ENCODE results near the gene HEBP2. TPM values are rescaled to one million over a fixed set of nuclear protein-coding genes. Genes with fewer than 3 reads are reported as not detected.

Gene HEBP2
- total RNA-seq, 4 donors from 2014 or later = 71.1 to 105 (median 77.8) TPM

- H3K4me3 ChIP-seq = no peak overlapping the region
- ATAC-seq = no peak
- TF ChIP-seq CTCF (IDR thresholded peaks at IDR 0.05) (no peak), EP300 (IDR thresholded peaks at IDR 0.05) (no peak), POLR2AphosphoS5 (IDR thresholded peaks at IDR 0.05) (no peak), POLR2A (IDR thresholded peaks at IDR 0.05) (no peak)
Measured at GRCh38 chr6:138446821-138447220, 42.8 kb downstream of the HEBP2 start.

GRCh38 chr6:138450445-138450844 is 46.4 kb downstream of the HEBP2 start:
- 80 to 89% methylated on average over 1 to 3 of the region's 3 CpGs for WGBS, 2 donors (ENCODE audit: low coverage in 1 of 2)
- no peaks in the 10 kb centered on the region for H3K9me3 ChIP-seq
- no peak overlapping the region for H3K4me3 ChIP-seq
- H3K4me1 ChIP-seq = no peaks in the 10 kb centered on the region
- TF ChIP-seq POLR2A (IDR thresholded peaks at IDR 0.05) = no peak
- no peak for TF ChIP-seq POLR2AphosphoS5 (IDR thresholded peaks at IDR 0.05)
- TF ChIP-seq CTCF (IDR thresholded peaks at IDR 0.05) = no peak
- no peak for TF ChIP-seq EP300 (IDR thresholded peaks at IDR 0.05)
- H3K27ac ChIP-seq = no peak overlapping the region
- no peak for ATAC-seq
- no peaks in the 10 kb centered on the region for H3K36me3 ChIP-seq
- no peaks in the 10 kb centered on the region for H3K27me3 ChIP-seq

More at GRCh38 chr6:138446821-138447220, 42.8 kb downstream of the HEBP2 start:
- H3K27ac ChIP-seq = no peak overlapping the region
- no peaks in the 10 kb centered on the region for H3K9me3 ChIP-seq
- H3K4me1 ChIP-seq = no peaks in the 10 kb centered on the region
- no peaks in the 10 kb centered on the region for H3K36me3 ChIP-seq
- WGBS, 2 donors (ENCODE audit: low coverage in 1 of 2) = 88 to 91% methylated on average over 3 to 6 of the region's 6 CpGs
- H3K27me3 ChIP-seq = no peaks in the 10 kb centered on the region

GRCh38 chr6:138451043-138451442 is 47.0 kb downstream of the HEBP2 start:
- Histone ChIP-seq H3K27me3 (no peaks in the 10 kb centered on the region), H3K4me1 (no peaks in the 10 kb centered on the region), H3K4me3 (no peak overlapping the region), H3K9me3 (no peaks in the 10 kb centered on the region), H3K27ac (no peak overlapping the region), H3K36me3 (no peaks in the 10 kb centered on the region)
- TF ChIP-seq CTCF (IDR thresholded peaks at IDR 0.05) (no peak), POLR2AphosphoS5 (IDR thresholded peaks at IDR 0.05) (no peak), POLR2A (IDR thresholded peaks at IDR 0.05) (no peak), EP300 (IDR thresholded peaks at IDR 0.05) (no peak)
- WGBS, 2 donors (ENCODE audit: low coverage in 1 of 2) = 83 to 98% methylated on average over 3 of the region's 3 CpGs
- ATAC-seq = no peak

- H3K4me1 ChIP-seq = no peaks in the 10 kb centered on the region
- H3K27ac ChIP-seq = no peak overlapping the region
- H3K9me3 ChIP-seq = no peaks in the 10 kb centered on the region
- no peaks in the 10 kb centered on the region for H3K36me3 ChIP-seq
- 80 to 82% methylated on average over 8 to 9 of the region's 9 CpGs for WGBS, 2 donors (ENCODE audit: low coverage in 1 of 2)
- H3K27me3 ChIP-seq = no peaks in the 10 kb centered on the region
- no peak overlapping the region for H3K4me3 ChIP-seq
- ATAC-seq = no peak
- TF ChIP-seq CTCF (IDR thresholded peaks at IDR 0.05) (no peak), POLR2AphosphoS5 (IDR thresholded peaks at IDR 0.05) (no peak), EP300 (IDR thresholded peaks at IDR 0.05) (no peak), POLR2A (IDR thresholded peaks at IDR 0.05) (no peak)
Measured at GRCh38 chr6:138454981-138455706, 51.1 kb downstream of the HEBP2 start.

GRCh38 chr6:138455746-138456400 is 51.9 kb downstream of the HEBP2 start:
- Histone ChIP-seq H3K9me3 (no peaks in the 10 kb centered on the region), H3K27ac (no peak overlapping the region), H3K36me3 (no peaks in the 10 kb centered on the region), H3K4me1 (no peaks in the 10 kb centered on the region), H3K4me3 (no peak overlapping the region), H3K27me3 (no peaks in the 10 kb centered on the region)
- TF ChIP-seq POLR2AphosphoS5 (IDR thresholded peaks at IDR 0.05) = no peak
- no peak for TF ChIP-seq CTCF (IDR thresholded peaks at IDR 0.05)
- no peak for TF ChIP-seq EP300 (IDR thresholded peaks at IDR 0.05)
- no peak for TF ChIP-seq POLR2A (IDR thresholded peaks at IDR 0.05)
- 48 to 68% methylated on average over 4 to 7 of the region's 7 CpGs for WGBS, 2 donors (ENCODE audit: low coverage in 1 of 2)
- no peak for ATAC-seq

Data from gastroesophageal sphincter (tissue), 4 donors.